IMR-90 (cell line): Measurements from ENCODE around the gene ZNF556. TPM values are rescaled to one million over a fixed set of nuclear protein-coding genes. Genes with fewer than 3 reads are reported as not detected.

Experiments
- ATAC-seq: fragments of 200-7000 bp; cut with Tn5 transposase; 2 replicates; pipeline ENCODE4 v1.9.1; 2020; ENCODE audit warnings: low read depth, mild to moderate bottlenecking, moderate library complexity
- BruUV-seq: library from RNA; stranded (reverse); fragments of 400-500 nt; replicated peaks from 2 replicates; lab custom pipeline; 2021; lab: Mats Ljungman, UMichigan
- CTCF ChIA-PET: fragments of 300-600 bp; formaldehyde crosslinking; extraction: SDS; loops from one replicate; lab custom pipeline; 2021; ENCODE audit warnings: antibody characterized with exemption; lab: Yijun Ruan, JAX
- POLR2A ChIA-PET: fragments of 300-600 bp; sonication (Branson Sonifier 250); formaldehyde crosslinking; loops from one replicate; lab custom pipeline; 2022; ENCODE audit warnings: antibody characterized with exemption; ENCODE audit not compliant: unreplicated experiment; lab: Charles Lee
- DNase-seq: peaks from one replicate; pipeline ENCODE4 v3.0.0; 2013
- H2AFZ ChIP-seq: replicated peaks from 2 replicates; pipeline ENCODE3; 2013; ENCODE audit warnings: low read length, mild to moderate bottlenecking; ENCODE audit not compliant: poor library complexity
- H2AK5ac ChIP-seq: 2 replicates; pipeline ENCODE4 v1.6.1; 2013; ENCODE audit warnings: low read depth, low read length, inconsistent platforms
- H2AK9ac ChIP-seq: replicated peaks from 2 replicates; pipeline ENCODE3; 2013; ENCODE audit warnings: mild to moderate bottlenecking, low read depth, low read length, moderate library complexity; ENCODE audit not compliant: poor library complexity
- H2BK120ac ChIP-seq: 2 replicates; pipeline ENCODE4 v1.6.1; 2013; ENCODE audit warnings: low read depth, low read length, inconsistent platforms
- H2BK15ac ChIP-seq: 3 replicates; pipeline ENCODE4 v1.6.1; 2013; ENCODE audit warnings: low read depth, low read length, inconsistent platforms
- H2BK20ac ChIP-seq: 2 replicates; pipeline ENCODE4 v1.6.1; 2013; ENCODE audit warnings: low read depth, mild to moderate bottlenecking, inconsistent platforms, low read length, moderate library complexity
- H2BK5ac ChIP-seq: 2 replicates; pipeline ENCODE4 v1.6.1; 2013; ENCODE audit warnings: mild to moderate bottlenecking, low read depth, low read length, inconsistent platforms; ENCODE audit not compliant: poor library complexity, severe bottlenecking
- H3K14ac ChIP-seq: replicated peaks from 2 replicates; pipeline ENCODE4 v1.6.1; 2013; ENCODE audit warnings: low read depth, low read length, inconsistent platforms
- H3K18ac ChIP-seq: 2 replicates; pipeline ENCODE4 v1.6.1; 2013; ENCODE audit warnings: low read depth, low read length, control low read depth
- H3K23ac ChIP-seq: 2 replicates; pipeline ENCODE4 v1.6.1; 2013; ENCODE audit warnings: low read depth, low read length, inconsistent platforms
- H3K27ac ChIP-seq: 2 replicates; pipeline ENCODE4 v1.5.1; 2013; ENCODE audit warnings: mild to moderate bottlenecking, control low read depth, low read length; ENCODE audit not compliant: insufficient read depth
- H3K27me3 ChIP-seq: 2 replicates; pipeline ENCODE4 v1.6.1; 2013; ENCODE audit warnings: low read length; ENCODE audit not compliant: control insufficient read depth, insufficient read depth
- H3K36me3 ChIP-seq: 2 replicates; pipeline ENCODE4 v1.6.1; 2013; ENCODE audit warnings: low read length, mixed read lengths; ENCODE audit not compliant: control insufficient read depth, insufficient read depth
- H3K4ac ChIP-seq: 2 replicates; pipeline ENCODE4 v1.6.1; 2013; ENCODE audit warnings: low read depth, low read length, inconsistent platforms
- H3K4me1 ChIP-seq: 2 replicates; pipeline ENCODE4 v1.6.1; 2013; ENCODE audit warnings: low read length, mixed read lengths; ENCODE audit not compliant: control insufficient read depth, insufficient read depth
- H3K4me2 ChIP-seq: 2 replicates; pipeline ENCODE4 v1.6.1; 2013; ENCODE audit warnings: low read depth, mild to moderate bottlenecking, control low read depth, low read length, moderate library complexity
- H3K4me3 ChIP-seq: 2 replicates; pipeline ENCODE4 v1.5.1; 2013; ENCODE audit warnings: low read depth, mild to moderate bottlenecking, control low read depth, low read length, moderate library complexity; ENCODE audit not compliant: insufficient read depth
- H3K56ac ChIP-seq: 2 replicates; pipeline ENCODE4 v1.6.1; 2013; ENCODE audit warnings: low read length, inconsistent platforms; ENCODE audit not compliant: insufficient read depth; ENCODE audit errors: extremely low read depth
- H3K79me1 ChIP-seq, 2 experiments: 2 replicates each; pipeline ENCODE4 v1.6.1; 2013; ENCODE audit warnings: low read length in 2 of 2, inconsistent platforms in 1 of 2, low read depth in 1 of 2
- H3K9ac ChIP-seq: 2 replicates; pipeline ENCODE4 v1.6.1; 2013; ENCODE audit warnings: low read depth, low read length, control low read depth
- H3K9me1 ChIP-seq: 2 replicates; pipeline ENCODE4 v1.6.1; 2013; ENCODE audit warnings: low read length, inconsistent platforms; ENCODE audit not compliant: insufficient read depth
- H3K9me3 ChIP-seq: 2 replicates; pipeline ENCODE4 v1.6.1; 2013; ENCODE audit warnings: low read length; ENCODE audit not compliant: control insufficient read depth, insufficient read depth
- H4K20me1 ChIP-seq: 2 replicates; pipeline ENCODE4 v1.6.1; 2013; ENCODE audit warnings: low read length, inconsistent platforms; ENCODE audit not compliant: insufficient read depth
- H4K5ac ChIP-seq: 2 replicates; pipeline ENCODE4 v1.6.1; 2013; ENCODE audit warnings: mild to moderate bottlenecking, low read depth, low read length, control low read depth
- H4K8ac ChIP-seq, 2 experiments: 2 replicates each; pipeline ENCODE4 v1.6.1; 2013; ENCODE audit warnings: low read depth in 2 of 2, low read length in 2 of 2, control low read depth in 1 of 2, inconsistent platforms in 1 of 2
- H4K91ac ChIP-seq: 2 replicates; pipeline ENCODE4 v1.6.1; 2013; ENCODE audit warnings: low read depth, low read length, inconsistent platforms; ENCODE audit not compliant: insufficient read depth
- BHLHE40 ChIP-seq: fragments of 150-350 bp; IDR thresholded peaks from 2 replicates; pipeline ENCODE4 v1.6.1; 2016; ENCODE audit warnings: mild to moderate bottlenecking, low read depth, low read length
- CEBPB ChIP-seq: IDR thresholded peaks from 2 replicates; pipeline ENCODE4 v1.6.1; 2012; ENCODE audit warnings: low read depth, low read length, improper control_type of control experiment
- CHD1 ChIP-seq: IDR thresholded peaks from 2 replicates; pipeline ENCODE4 v1.6.1; 2012; ENCODE audit warnings: low read depth, low read length, improper control_type of control experiment
- CTCF ChIP-seq: conservative IDR thresholded peaks from 2 replicates; pipeline ENCODE4 v1.5.1; 2012; ENCODE audit warnings: mild to moderate bottlenecking, low read depth, low read length, improper control_type of control experiment
- ELK1 ChIP-seq: fragments of 150-350 bp; IDR thresholded peaks from 2 replicates; pipeline ENCODE4 v1.6.1; 2016; ENCODE audit warnings: low read depth, mild to moderate bottlenecking, low read length, moderate library complexity, borderline replicate concordance
- FOS ChIP-seq: fragments of 150-350 bp; IDR thresholded peaks from 2 replicates; pipeline ENCODE4 v1.6.1; 2016; ENCODE audit warnings: low read depth, low read length
- MAFK ChIP-seq: IDR thresholded peaks from 2 replicates; pipeline ENCODE4 v1.6.1; 2012; ENCODE audit warnings: low read depth, low read length, improper control_type of control experiment
- MAZ ChIP-seq: IDR thresholded peaks from 2 replicates; pipeline ENCODE4 v1.6.1; 2012; ENCODE audit warnings: low read depth, mild to moderate bottlenecking, low read length, improper control_type of control experiment, moderate library complexity, borderline replicate concordance
- MXI1 ChIP-seq: IDR thresholded peaks from 2 replicates; pipeline ENCODE4 v1.6.1; 2012; ENCODE audit warnings: low read depth, mild to moderate bottlenecking, low read length, moderate library complexity, borderline replicate concordance
- NFE2L2 ChIP-seq: fragments of 150-350 bp; IDR thresholded peaks from 2 replicates; pipeline ENCODE4 v1.6.1; 2016; ENCODE audit warnings: low read depth, mild to moderate bottlenecking, low read length
- POLR2A ChIP-seq: IDR thresholded peaks from 2 replicates; pipeline ENCODE4 v1.6.1; 2012; ENCODE audit warnings: mild to moderate bottlenecking, low read depth, low read length
- RAD21 ChIP-seq: IDR thresholded peaks from 2 replicates; pipeline ENCODE4 v1.6.1; 2012; ENCODE audit warnings: low read length, improper control_type of control experiment
- RCOR1 ChIP-seq: IDR thresholded peaks from 2 replicates; pipeline ENCODE4 v1.6.1; 2012; ENCODE audit warnings: mild to moderate bottlenecking, low read length, improper control_type of control experiment; ENCODE audit not compliant: insufficient replicate concordance
- RFX5 ChIP-seq: IDR thresholded peaks from 2 replicates; pipeline ENCODE4 v1.8.0; 2012; ENCODE audit warnings: low read depth, mild to moderate bottlenecking, low read length, moderate library complexity
- SMC3 ChIP-seq: fragments of 150-350 bp; IDR thresholded peaks from 2 replicates; pipeline ENCODE4 v1.6.1; 2016; ENCODE audit warnings: low read depth, mild to moderate bottlenecking, antibody characterized with exemption, low read length, moderate library complexity
- USF2 ChIP-seq: fragments of 150-350 bp; IDR thresholded peaks from 2 replicates; pipeline ENCODE4 v1.6.1; 2017; ENCODE audit warnings: mild to moderate bottlenecking, antibody characterized with exemption, low read length, low read depth
- WGBS, 2 experiments: methylation state at CpG; one replicate each; pipeline versions ENCODE4 v1.1.5 to v1.1.7; 2013; ENCODE audit warnings: missing lambda C conversion rate in 2 of 2; ENCODE audit not compliant: insufficient read length in 1 of 2; ENCODE audit errors: extremely low coverage in 2 of 2; 5-methylcytosine and 5-hydroxymethylcytosine counted together
- dilution Hi-C: fragments of 300-500 bp; cut with HindIII; formaldehyde crosslinking; loops from one replicate; pipeline ENCODE4 v1.14.3; 2018; ENCODE audit warnings: low sequenced_read_pairs; ENCODE audit not compliant: unreplicated experiment
- in situ Hi-C: fragments of 300-500 bp; cut with MboI; formaldehyde crosslinking; loops from 3 replicates; pipeline ENCODE4 v1.14.3; 2019; ENCODE audit warnings: low sequenced_read_pairs, inconsistent platforms, mixed read lengths
- intact Hi-C: fragments of 100-400 bp; cut with micrococcal nuclease; formaldehyde crosslinking; loops from 2 replicates; pipeline ENCODE4 v1.10.0; 2022
- polyA plus RNA-seq, 3 experiments: library from polyadenylated mRNA; depleted of rRNA; stranded (reverse); fragments of >200 nt; gene quantifications; 2 replicates each; pipeline ENCODE4 v1.2.3, GENCODE V29; 2012; ENCODE audit warnings: low replicate concordance in 1 of 3
- total RNA-seq: library from RNA; depleted of rRNA; stranded (reverse); fragments of >200 nt; gene quantifications from 2 replicates; pipeline ENCODE4 v1.2.3, GENCODE V29; 2012

The ZNF556 gene
- total and polyA plus RNA-seq, 2 of the 4 experiments (the other 2 are of a cell fraction): not detected

GRCh38 chr19:2888731-2889224 is 21.6 kb downstream of the ZNF556 start:
- Histone ChIP-seq H3K9me3 (no peaks in the 10 kb centered on the region), H3K23ac (no peak overlapping the region), H3K36me3 (no peaks in the 10 kb centered on the region), H2BK5ac (no peak overlapping the region), H3K27ac (no peak overlapping the region), H3K18ac (no peak overlapping the region), H3K56ac (no peak overlapping the region), H2AK5ac (no peak overlapping the region), H2AFZ (peak overlapping the region; percentile 21), H3K9me1 (no peaks in the 10 kb centered on the region), H3K27me3 (0 out of 2 replicates have a peak, but pooled peaks cover 2% of the 10 kb centered on the region), H4K5ac (no peak overlapping the region), H4K91ac (no peak overlapping the region), H3K4me2 (no peak overlapping the region), H3K4me1 (no peaks in the 10 kb centered on the region), H2BK20ac (no peak overlapping the region), H3K9ac (no peak overlapping the region), H2BK120ac (no peak overlapping the region), H4K20me1 (no peaks in the 10 kb centered on the region), H3K14ac (no peak overlapping the region), H2BK15ac (no peak overlapping the region), H3K4ac (no peak overlapping the region), H4K8ac (no peak overlapping the region), H3K79me1 (no peaks in the 10 kb centered on the region), H3K4me3 (no peak overlapping the region), H2AK9ac (no peak overlapping the region)
- DNase-seq (no peak), ATAC-seq (no peak)
- CTCF ChIA-PET: interaction anchor here (1.3 to 1.7 kb wide), 2 partner anchors 12 to 62 kb away, joined by 9 to 10 read pairs; partner anchors contain the start of gene ZNF57
- TF ChIP-seq CEBPB (no peak), MAZ (no peak), POLR2A (no peak), NFE2L2 (no peak), FOS (no peak), USF2 (no peak), MAFK (no peak), MXI1 (no peak), BHLHE40 (no peak), ELK1 (no peak), RCOR1 (no peak), CTCF (no peak), RFX5 (no peak), CHD1 (no peak), RAD21 (no peak), SMC3 (no peak)
- intact Hi-C loops (no loop called here), dilution Hi-C loops (no loop called here), in situ Hi-C loops (no loop called here)
- 82% methylated on average over 19 of the region's 37 CpGs; no CpG with 5 or more reads in 1 of the 2 experiments for WGBS, 2 experiments
- POLR2A ChIA-PET: no interaction called here
- no TSS peak for BruUV-seq
